GM23248 (cell line): ENCODE measurements around the gene GDPD4. TPM values are rescaled to one million over a fixed set of nuclear protein-coding genes. Genes with fewer than 3 reads are reported as not detected.
A peak's percentile ranks its signal among the peaks of the same experiment; 100 is the strongest.

ENCODE experiments used
- DNase-seq: peaks from one replicate; pipeline ENCODE4 v3.0.0-alpha.2; 2015
- H2AFZ ChIP-seq: fragments of 200-600 bp; sonication (generic); 2 replicates; pipeline ENCODE4 v1.6.1; 2016; ENCODE audit warnings: antibody characterized with exemption
- H3F3A ChIP-seq: fragments of 200-600 bp; sonication (generic); 2 replicates; pipeline ENCODE4 v1.6.1; 2016; ENCODE audit warnings: mild to moderate bottlenecking, antibody characterized with exemption, mixed run types; ENCODE audit not compliant: insufficient read depth
- H3K27ac ChIP-seq: fragments of 200-600 bp; sonication (generic); 2 replicates; pipeline ENCODE4 v1.5.1; 2016; ENCODE audit warnings: mild to moderate bottlenecking
- H3K27me3 ChIP-seq: fragments of 200-600 bp; sonication (generic); replicated peaks from 2 replicates; pipeline ENCODE4 v1.6.1; 2016; ENCODE audit warnings: mild to moderate bottlenecking; ENCODE audit not compliant: insufficient read depth
- H3K36me3 ChIP-seq: fragments of 200-600 bp; sonication (generic); 2 replicates; pipeline ENCODE4 v1.6.1; 2016; ENCODE audit warnings: low read depth, mild to moderate bottlenecking
- H3K4me1 ChIP-seq: fragments of 200-600 bp; sonication (generic); 2 replicates; pipeline ENCODE4 v1.6.1; 2016; ENCODE audit warnings: mild to moderate bottlenecking; ENCODE audit not compliant: insufficient read depth
- H3K4me2 ChIP-seq: fragments of 200-600 bp; sonication (generic); one replicate; pipeline ENCODE4 v1.6.1; 2016; ENCODE audit warnings: mild to moderate bottlenecking; ENCODE audit not compliant: unreplicated experiment
- H3K4me3 ChIP-seq: fragments of 200-600 bp; sonication (generic); 2 replicates; pipeline ENCODE4 v1.5.1; 2016; ENCODE audit warnings: mild to moderate bottlenecking
- H3K79me2 ChIP-seq: fragments of 200-600 bp; sonication (generic); 2 replicates; pipeline ENCODE4 v1.6.1; 2016; ENCODE audit warnings: mild to moderate bottlenecking; ENCODE audit not compliant: insufficient read depth
- H3K9ac ChIP-seq: fragments of 200-600 bp; sonication (generic); 2 replicates; pipeline ENCODE4 v1.6.1; 2016; ENCODE audit warnings: mild to moderate bottlenecking
- H3K9me2 ChIP-seq: fragments of 200-600 bp; sonication (generic); 2 replicates; pipeline ENCODE4 v1.6.1; 2016; ENCODE audit warnings: mixed run types, mild to moderate bottlenecking, moderate library complexity; ENCODE audit not compliant: insufficient read depth
- H3K9me3 ChIP-seq: fragments of 200-600 bp; sonication (generic); one replicate; pipeline ENCODE4 v1.6.1; 2017; ENCODE audit warnings: low read depth
- H4K20me1 ChIP-seq: fragments of 200-600 bp; sonication (generic); 2 replicates; pipeline ENCODE4 v1.6.0; 2016; ENCODE audit not compliant: insufficient read depth
- EZH2 ChIP-seq: fragments of 200-600 bp; sonication (generic); IDR thresholded peaks from 2 replicates; pipeline ENCODE4 v1.6.1; 2018; ENCODE audit warnings: antibody characterized with exemption, mild to moderate bottlenecking; ENCODE audit not compliant: insufficient read depth, poor library complexity, severe bottlenecking
- EZH2phosphoT487 ChIP-seq: fragments of 200-600 bp; sonication (generic); IDR thresholded peaks from 2 replicates; pipeline ENCODE4 v1.6.1; 2018; ENCODE audit warnings: antibody characterized with exemption, moderate library complexity, mild to moderate bottlenecking, low read depth; ENCODE audit not compliant: insufficient read depth
- WGBS, 2 experiments: methylation state at CpG; one replicate each; pipeline ENCODE4 v1.1.6; 2015 to 2017; ENCODE audit warnings: low lambda C conversion rate in 2 of 2, low coverage in 1 of 2; ENCODE audit errors: missing lambda C conversion rate in 2 of 2; 5-methylcytosine and 5-hydroxymethylcytosine counted together
- in situ Hi-C: fragments of 300-500 bp; cut with MboI; formaldehyde crosslinking; loops from 2 replicates; pipeline ENCODE4 v1.15.0; 2020
- polyA plus RNA-seq: library from polyadenylated mRNA; unstranded; fragments of >200 nt; fragmentation: Nextera tagmentation; extraction: Ambion mirVana; gene quantifications from 2 replicates; pipeline ENCODE4 v1.2.1, GENCODE V29; 2016
- total RNA-seq: library from RNA; depleted of rRNA; stranded (reverse); fragments of >200 nt; shearing (Covaris generic); gene quantifications from 2 replicates; pipeline ENCODE4 v1.2.3, GENCODE V29; 2014

GDPD4 gene
- total and polyA plus RNA-seq, 2 experiments from 2014 or later, result not detected

GRCh38 chr11:77287615-77288273 lies 13.7 kb downstream of the GDPD4 start:
- peaks cover 11% of the 10 kb centered on the region for H3K4me1 ChIP-seq
- DNase-seq, result peak; percentile 95
- peak overlapping the region; percentile 24 for H3K27ac ChIP-seq
- H3K9me3 ChIP-seq, result no peaks in the 10 kb centered on the region
- in situ Hi-C loops, result no loop called here
- H3K79me2 ChIP-seq, result no peaks in the 10 kb centered on the region
- H3K27me3 ChIP-seq, result no peaks in the 10 kb centered on the region; the same call in 1 of the 2 replicates
- H3K9me2 ChIP-seq, result no peaks in the 10 kb centered on the region
- TF ChIP-seq EZH2phosphoT487, result no peak
- TF ChIP-seq EZH2, result no peak
- H3K4me3 ChIP-seq, result 0 out of 2 replicates have a peak overlapping the region, but pooled peaks have one; percentile 0
- H3K4me2 ChIP-seq, result peak overlapping the region; percentile 56
- no peaks in the 10 kb centered on the region for H4K20me1 ChIP-seq
- peaks cover 12% of the 10 kb centered on the region for H3F3A ChIP-seq
- H2AFZ ChIP-seq, result no peak overlapping the region
- 21% methylated on average over 5 of the region's 5 CpGs for WGBS, 2 experiments
- H3K36me3 ChIP-seq, result no peaks in the 10 kb centered on the region
- H3K9ac ChIP-seq, result no peak overlapping the region

- DNase-seq, result peak; percentile 30
- TF ChIP-seq EZH2phosphoT487, result no peak
- no peak for TF ChIP-seq EZH2
- in situ Hi-C loops, result no loop called here
Observed at GRCh38 chr11:77287136-77287535, 14.3 kb downstream of the GDPD4 start.

GRCh38 chr11:77284476-77285468 lies 16.7 kb downstream of the GDPD4 start:
- 95% methylated on average over 6 of the region's 6 CpGs for WGBS, 2 experiments
- H3K9me3 ChIP-seq, result no peaks in the 10 kb centered on the region
- no peak overlapping the region for H2AFZ ChIP-seq
- no peaks in the 10 kb centered on the region for H4K20me1 ChIP-seq
- no peak overlapping the region for H3K27ac ChIP-seq
- H3K36me3 ChIP-seq, result no peaks in the 10 kb centered on the region
- no peaks in the 10 kb centered on the region for H3K9me2 ChIP-seq
- no peak overlapping the region for H3K4me2 ChIP-seq
- H3K9ac ChIP-seq, result no peak overlapping the region
- no peaks in the 10 kb centered on the region for H3K27me3 ChIP-seq
- DNase-seq, result no peak
- H3K79me2 ChIP-seq, result no peaks in the 10 kb centered on the region
- H3F3A ChIP-seq, result peaks cover 12% of the 10 kb centered on the region
- in situ Hi-C loops, result no loop called here
- TF ChIP-seq EZH2phosphoT487, result no peak
- TF ChIP-seq EZH2, result no peak
- no peak overlapping the region for H3K4me3 ChIP-seq
- peaks cover 11% of the 10 kb centered on the region for H3K4me1 ChIP-seq

More at GRCh38 chr11:77287136-77287535, 14.3 kb downstream of the GDPD4 start:
- H3K79me2 ChIP-seq, result no peaks in the 10 kb centered on the region
- no peaks in the 10 kb centered on the region for H4K20me1 ChIP-seq
- peaks cover 11% of the 10 kb centered on the region for H3K4me1 ChIP-seq
- H3K36me3 ChIP-seq, result no peaks in the 10 kb centered on the region
- 69 to 73% methylated on average over 3 of the region's 3 CpGs for WGBS, 2 experiments
- peak overlapping the region; percentile 56 for H3K4me2 ChIP-seq
- no peak overlapping the region for H2AFZ ChIP-seq
- no peak overlapping the region for H3K9ac ChIP-seq
- peaks cover 12% of the 10 kb centered on the region for H3F3A ChIP-seq
- H3K4me3 ChIP-seq, result 0 out of 2 replicates have a peak overlapping the region, but pooled peaks have one; percentile 0
- no peaks in the 10 kb centered on the region for H3K9me2 ChIP-seq
- no peaks in the 10 kb centered on the region for H3K9me3 ChIP-seq
- peak overlapping the region; percentile 24 for H3K27ac ChIP-seq
- H3K27me3 ChIP-seq, result no peaks in the 10 kb centered on the region; the same call in 1 of the 2 replicates

GRCh38 chr11:77283101-77283500 lies 18.4 kb downstream of the GDPD4 start:
- in situ Hi-C loops, result no loop called here

More at GRCh38 chr11:77283101-77283500, 18.4 kb downstream of the GDPD4 start:
- H4K20me1 ChIP-seq, result no peaks in the 10 kb centered on the region
- H3K9ac ChIP-seq, result no peak overlapping the region
- WGBS, 2 experiments, result 62 to 67% methylated on average over 3 of the region's 3 CpGs
- no peaks in the 10 kb centered on the region for H3K36me3 ChIP-seq
- H3K27me3 ChIP-seq, result no peaks in the 10 kb centered on the region
- no peaks in the 10 kb centered on the region for H3K9me3 ChIP-seq
- peaks cover 18% of the 10 kb centered on the region for H3K4me1 ChIP-seq
- DNase-seq, result no peak
- no peaks in the 10 kb centered on the region for H3K9me2 ChIP-seq
- no peak overlapping the region for H2AFZ ChIP-seq
- no peak overlapping the region for H3K4me2 ChIP-seq
- no peak overlapping the region for H3K27ac ChIP-seq
- TF ChIP-seq EZH2phosphoT487, result no peak
- TF ChIP-seq EZH2, result no peak
- H3F3A ChIP-seq, result peaks cover 12% of the 10 kb centered on the region
- H3K4me3 ChIP-seq, result no peak overlapping the region
- H3K79me2 ChIP-seq, result no peaks in the 10 kb centered on the region
